EL (cell line): ENCODE data around the gene FNBP1.
"Not testable (repeated sequence)": the region's sequence is repeated elsewhere in the genome, so short reads cannot be mapped to it uniquely, and the experiment has no call there.

Experiments
- DNase-seq: peaks from one replicate; pipeline ENCODE4 v3.0.0-alpha.2; 2016

Gene FNBP1

GRCh38 chr9:130043654-130044623, 950 bp upstream of the FNBP1 start:
- peak; percentile 44 for DNase-seq

DNA sequence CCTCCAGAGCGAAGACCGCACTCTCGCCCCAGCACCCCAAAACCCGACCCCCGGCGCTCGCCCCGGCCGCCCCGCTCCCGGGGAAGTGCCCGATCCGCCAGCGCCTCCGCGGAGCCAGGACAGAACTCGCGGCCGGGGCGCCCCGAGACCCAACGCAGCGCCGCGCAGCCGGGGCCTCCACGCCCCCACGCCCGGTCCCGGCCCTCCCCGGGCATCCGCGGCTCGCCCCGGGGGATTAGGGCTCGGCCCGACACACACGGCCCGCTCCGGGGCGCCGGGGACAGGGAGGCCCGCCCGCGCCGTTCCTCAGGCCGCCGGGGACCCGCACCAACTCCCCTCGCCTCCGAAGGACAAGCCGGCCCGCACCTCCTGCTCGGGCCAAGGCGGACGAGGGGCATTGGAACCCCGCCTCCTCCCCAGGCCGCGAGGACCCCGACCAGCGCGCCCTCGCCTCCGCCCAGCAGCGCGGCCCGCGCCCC, 544 bp downstream of the FNBP1 start:
- peak; percentile 30 for DNase-seq

DNA sequence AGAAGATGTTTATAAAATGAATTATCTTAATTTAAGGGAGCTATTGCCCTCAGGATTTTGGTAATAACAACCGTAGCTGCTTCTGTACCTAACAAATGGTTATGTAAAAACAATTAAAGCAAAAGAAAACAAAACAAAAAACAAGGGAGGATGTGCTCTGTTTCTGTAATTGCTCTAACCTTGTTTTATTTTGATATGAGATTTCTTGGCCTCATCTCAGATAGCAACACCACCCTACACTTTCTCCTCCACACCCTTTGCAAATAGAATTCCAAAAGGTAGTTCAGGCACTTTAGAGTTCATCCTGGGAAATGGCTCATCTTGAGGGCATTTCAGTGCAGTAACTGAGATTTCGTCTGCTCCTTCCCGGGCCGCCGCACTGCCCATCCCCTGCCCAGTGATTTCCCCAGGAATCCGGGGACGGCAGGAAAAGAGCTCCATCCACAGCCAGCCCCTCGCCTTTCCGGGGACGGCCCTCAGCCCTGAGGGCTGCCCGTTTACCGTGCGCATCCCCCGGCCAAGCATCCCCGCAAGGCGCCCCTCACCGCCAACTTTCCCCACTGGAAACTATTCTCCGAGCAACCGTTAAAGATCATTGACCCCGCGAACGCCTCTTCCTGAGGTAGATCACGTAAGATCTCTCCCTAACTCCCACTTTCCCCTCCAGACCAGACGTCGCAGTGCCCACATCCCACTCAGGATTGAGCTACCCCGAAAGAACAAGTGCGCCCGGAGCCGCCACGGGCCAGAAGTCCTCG, 1.2 kb downstream of the FNBP1 start:
- peak; percentile 58 for DNase-seq

GRCh38 chr9:130040984-130041647, 1.9 kb downstream of the FNBP1 start:
- DNase-seq, result no peak

DNA sequence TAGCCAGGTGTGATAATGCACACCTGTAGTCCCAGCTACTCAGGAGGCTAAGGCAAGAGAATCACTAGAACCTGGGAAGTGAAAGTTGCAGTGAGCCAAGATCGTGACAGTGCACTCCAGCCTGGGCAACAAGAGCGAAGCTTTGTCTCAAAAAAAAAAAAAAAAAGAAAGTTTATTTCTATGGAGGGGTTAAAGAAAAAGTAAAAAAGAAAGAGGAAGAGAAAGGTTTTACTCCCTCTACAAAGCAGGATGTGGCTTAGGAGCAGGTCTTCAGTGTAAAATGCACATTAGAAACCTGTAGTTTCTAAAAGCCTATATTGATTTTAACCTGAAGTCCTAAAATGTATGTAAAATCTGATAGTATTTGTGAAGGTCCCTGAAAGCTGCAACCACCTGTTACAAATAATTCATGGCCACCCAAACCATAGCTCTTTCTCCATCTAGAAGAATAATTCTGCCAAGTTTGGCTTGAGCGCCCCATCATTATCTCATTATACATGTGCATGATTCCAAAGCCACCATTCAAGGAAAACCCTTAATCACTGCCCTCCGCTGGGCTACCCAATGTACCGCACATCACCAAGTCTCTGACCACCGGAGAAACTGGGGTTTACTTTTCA, 3.4 kb downstream of the FNBP1 start:
- DNase-seq, result peak; percentile 18

DNA sequence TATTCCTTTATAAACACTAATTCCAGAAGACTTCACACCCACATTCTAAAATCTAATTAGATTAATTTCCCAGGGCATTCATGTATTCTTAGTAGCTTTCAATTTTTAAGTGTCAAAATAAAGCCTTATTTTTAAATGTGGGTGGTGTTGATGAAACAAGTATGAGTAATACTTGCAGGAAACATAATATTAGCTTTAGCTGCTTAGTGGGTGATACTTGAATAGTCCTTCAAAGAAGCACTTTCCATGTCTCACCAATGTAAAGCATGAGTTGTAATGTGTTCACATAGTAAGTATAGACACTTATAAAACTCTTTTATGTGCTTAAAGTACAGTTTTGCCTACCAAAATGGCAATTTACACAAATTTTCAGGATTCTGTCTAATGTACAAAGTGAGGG, 6.9 kb downstream of the FNBP1 start:
- DNase-seq, result peak; percentile 19

- peak; percentile 70 for DNase-seq
These were observed 8.4 kb downstream of the FNBP1 start for GRCh38 chr9:130034570-130034969.

- DNase-seq, result no peak
These were observed 12.3 kb downstream of the FNBP1 start for GRCh38 chr9:130030651-130031127.

DNA sequence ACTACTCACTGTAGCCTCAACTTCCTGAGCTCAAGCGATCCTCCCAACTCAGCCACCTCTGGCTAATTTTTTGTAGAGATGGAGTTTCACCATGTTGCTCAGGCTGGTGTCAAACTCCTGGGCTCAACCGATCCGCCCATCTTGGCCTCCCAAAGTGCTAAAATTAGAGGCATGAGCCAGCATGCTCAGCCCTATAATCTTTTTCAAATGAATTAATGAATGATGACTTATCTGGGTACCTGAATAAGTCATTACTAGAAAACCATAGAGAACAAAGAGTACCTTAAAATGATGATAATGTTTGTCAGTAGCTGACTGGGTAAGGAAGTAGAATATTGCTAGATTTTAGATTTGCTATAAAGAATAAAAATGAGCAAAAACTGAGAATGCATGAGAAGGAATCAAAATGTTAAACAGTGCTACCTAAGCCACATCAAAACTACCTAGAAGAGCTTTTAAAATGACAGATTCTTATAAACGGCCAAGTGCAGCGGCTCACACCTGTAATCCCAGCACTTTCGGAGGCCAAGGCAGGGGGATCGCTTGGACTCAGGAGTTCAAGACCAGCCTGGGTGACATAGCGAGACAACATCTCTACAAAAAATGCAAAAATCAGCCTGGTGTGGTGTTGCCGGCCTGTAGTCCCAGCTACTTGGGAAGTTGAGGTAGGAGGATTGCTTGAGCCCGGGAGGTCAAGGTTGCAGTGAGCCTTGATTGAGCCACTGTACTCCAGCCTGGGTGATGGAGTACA, 13.6 kb downstream of the FNBP1 start:
- no peak for DNase-seq

GRCh38 chr9:130028493-130029222, 14.3 kb downstream of the FNBP1 start:
- DNase-seq, result no peak

DNA sequence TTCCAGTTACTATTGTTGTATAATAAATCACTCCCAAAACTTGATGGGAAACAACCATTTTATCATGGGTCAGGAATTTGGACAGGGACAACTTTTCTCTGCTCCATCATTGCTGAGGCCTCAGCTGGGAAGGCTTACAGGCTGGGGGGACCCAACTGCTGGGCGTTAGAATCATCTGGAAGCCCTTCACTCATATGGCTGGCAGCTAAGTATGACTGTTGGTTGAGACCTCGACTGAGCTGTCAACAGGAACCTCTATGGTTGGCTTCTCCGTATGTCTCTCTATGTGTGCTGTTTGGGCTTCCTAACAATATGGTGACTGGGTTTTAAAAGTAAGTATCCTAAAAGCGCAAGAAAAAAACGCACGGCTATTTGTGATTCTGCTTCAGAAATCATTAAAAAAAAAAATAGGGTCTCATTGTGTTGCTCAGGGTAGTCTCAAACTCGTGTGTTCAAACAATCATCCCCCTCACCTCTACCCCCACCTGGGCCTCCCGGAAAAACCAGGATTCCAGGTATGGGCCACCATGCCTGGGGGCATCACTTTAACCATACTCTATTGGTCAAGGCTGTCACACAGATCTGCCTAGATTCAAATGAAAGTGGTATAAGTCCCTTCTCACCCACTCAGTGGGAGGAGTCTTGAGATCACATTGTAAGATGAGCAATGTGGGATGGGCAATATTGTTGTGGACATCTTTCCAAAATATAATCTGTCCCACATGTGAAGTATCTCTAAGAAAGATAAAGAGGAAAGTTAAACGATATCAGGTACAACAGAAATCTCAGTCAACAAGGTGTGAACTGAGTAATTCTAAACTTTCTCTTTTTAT, 15.2 kb downstream of the FNBP1 start:
- DNase-seq, result no peak

DNA sequence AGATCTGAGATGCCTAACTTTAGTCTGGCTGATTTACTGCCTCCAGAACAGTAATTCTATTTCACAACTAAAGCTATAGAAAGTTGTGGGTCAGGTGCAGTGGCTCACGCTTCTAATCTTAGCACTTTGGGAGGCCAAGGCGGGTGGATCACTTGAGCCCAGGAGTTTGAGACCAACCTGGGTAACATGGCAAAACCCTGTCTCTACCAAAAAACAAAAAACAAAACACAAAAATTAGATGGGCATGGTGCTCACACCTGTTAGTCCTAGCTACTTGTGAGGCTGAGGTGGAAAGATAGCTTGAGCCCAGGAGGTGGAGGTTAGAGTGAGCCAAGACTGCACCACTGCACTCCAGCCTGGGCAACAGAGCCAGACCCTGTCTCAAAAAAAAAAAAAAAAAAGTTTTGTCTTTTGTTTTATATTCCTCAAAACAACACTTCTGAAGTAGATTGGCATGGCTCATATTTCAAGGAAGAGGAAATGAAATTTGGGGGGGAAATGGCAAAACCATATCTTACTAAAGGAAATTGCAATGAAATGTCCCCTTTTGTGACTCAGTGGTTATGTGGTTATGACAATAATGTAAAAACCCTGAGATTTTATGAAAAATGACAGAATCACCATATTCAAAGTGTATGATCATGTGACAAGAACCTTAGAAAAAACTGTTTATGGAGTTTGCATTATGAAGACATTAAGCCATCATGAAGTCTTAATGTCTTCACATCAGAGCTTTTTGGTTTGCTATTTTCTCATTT, 16.2 kb downstream of the FNBP1 start:
- no peak for DNase-seq

GRCh38 chr9:130024597-130024994, 18.4 kb downstream of the FNBP1 start:
- DNase-seq, result no peak

DNA sequence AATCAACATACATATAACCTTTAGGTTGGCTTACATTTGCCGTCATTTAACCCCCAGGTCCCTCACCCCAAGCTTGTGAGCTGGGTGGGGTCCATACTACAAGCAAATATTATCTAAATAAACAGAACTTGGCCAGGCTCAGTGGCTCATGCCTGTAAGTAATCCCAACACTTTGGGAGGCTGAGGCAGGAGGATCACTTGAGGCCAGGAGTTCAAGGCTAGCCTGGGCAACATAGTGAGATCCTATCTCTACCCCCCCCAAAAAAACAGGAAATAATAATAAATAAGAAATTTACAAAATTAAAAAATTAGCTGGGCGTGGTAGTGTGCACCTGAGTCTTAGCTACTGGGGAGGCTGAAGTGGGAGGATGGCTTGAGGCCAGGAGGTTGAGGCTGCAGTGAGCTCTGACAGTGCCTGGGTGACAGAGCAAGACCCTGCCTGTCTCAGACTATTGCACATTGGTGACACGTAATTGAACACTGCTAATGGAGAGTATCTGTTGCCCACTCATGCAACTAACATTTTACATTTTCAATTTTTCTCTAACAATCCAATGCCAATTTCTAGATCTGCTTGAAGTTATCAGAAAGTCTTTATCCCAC, 18.9 kb downstream of the FNBP1 start:
- DNase-seq, result no peak

DNA sequence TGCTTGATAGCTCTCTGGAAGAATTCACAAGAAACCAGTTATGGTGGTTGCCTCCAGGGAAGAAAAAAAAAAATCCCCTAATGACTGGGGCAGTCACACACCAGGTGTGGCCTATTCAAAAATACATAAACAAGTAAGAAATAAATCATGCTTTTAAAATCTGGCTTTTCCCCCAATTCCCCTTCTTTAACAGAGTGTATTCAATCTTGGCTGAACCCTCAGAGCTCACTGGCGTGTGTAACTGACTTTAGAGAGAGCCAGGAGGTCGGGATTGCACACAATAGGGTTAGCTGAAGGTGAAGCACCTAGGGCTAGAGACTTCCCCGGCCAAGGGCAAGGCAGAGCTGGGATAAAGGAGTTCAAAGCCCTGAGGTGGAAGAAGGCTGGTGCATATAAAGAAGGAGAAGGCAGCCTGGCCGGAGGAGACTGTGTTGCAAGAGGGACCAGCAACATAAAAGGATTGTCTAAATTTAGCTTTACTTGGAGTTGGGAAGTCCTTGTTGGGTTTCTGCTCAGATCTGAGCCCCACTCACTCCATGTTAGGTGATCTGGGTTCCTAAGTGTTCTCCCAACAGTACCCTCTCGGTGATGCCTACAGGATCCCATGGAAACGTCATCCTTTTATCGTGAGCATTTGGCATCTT, 19.7 kb downstream of the FNBP1 start:
- DNase-seq, result no peak

- DNase-seq, result no peak
These were observed 20.3 kb downstream of the FNBP1 start for GRCh38 chr9:130022566-130023143.

DNA sequence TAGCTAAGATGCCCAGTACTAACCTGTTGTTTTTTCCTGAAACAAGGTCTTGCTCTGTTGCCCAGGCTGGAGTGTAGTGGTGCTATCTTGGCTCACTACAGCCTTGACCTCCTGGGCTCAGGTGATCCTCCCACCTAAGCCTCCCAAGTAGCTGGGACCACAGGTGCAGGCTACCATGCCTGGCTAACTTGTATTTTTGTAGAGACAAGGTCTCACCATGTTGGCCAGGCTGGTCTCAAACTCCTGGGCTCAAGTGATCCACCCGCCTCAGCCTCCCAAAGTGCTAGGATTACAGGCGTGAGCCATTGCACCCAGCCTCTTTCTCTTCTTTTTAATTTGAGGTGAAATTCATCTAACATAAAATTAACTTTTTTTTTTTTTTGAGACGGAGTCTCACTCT, 21.1 kb downstream of the FNBP1 start:
- DNase-seq, result not testable (repeated sequence)

DNA sequence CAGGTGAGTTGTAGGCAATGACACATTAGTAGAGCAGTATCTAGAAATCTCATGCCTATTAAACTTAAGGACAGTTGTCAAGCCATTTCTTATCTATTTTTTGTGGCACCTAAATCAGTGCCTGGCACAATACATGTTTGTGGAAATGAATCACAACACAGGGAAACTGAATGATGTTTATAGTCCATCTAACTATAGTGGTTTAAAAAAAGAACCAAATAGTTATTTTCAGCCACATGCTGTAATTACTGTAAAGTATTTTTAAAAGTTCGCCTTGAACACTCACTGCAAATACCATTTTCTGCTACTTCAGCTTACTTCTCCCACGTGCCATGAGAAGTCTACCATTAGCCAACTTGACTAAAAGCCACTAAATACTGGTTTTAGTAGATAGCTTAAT, 21.9 kb downstream of the FNBP1 start:
- no peak for DNase-seq
